HepG2 (cell line): ENCODE results near the gene SF3A2. TPM values are rescaled to one million over a fixed set of nuclear protein-coding genes. Genes with fewer than 3 reads are reported as not detected.
A peak's percentile ranks its signal among the peaks of the same experiment; 100 is the strongest.

Source experiments
- ATF6 ChIP-seq: sonication (generic); formaldehyde crosslinking; conservative IDR thresholded peaks from 2 replicates; pipeline ENCODE4 v1.4.0; 2020; ENCODE audit warnings: missing genetic modification reagents
- ATF7 ChIP-seq, 2 experiments: fragments of 450-650 bp in 1 of 2; sonication (generic) in 1 of 2; formaldehyde crosslinking in 1 of 2; IDR thresholded peaks; 2 replicates each; pipeline versions ENCODE4 v1.4.0 to v1.6.1; 2016 to 2020; ENCODE audit warnings: antibody characterized with exemption in 1 of 2, mild to moderate bottlenecking in 1 of 2, missing genetic modification reagents in 1 of 2
- CCDC6 ChIP-seq: sonication (generic); formaldehyde crosslinking; IDR thresholded peaks from 2 replicates; pipeline ENCODE4 v1.8.1; 2022; ENCODE audit warnings: mild to moderate bottlenecking, missing genetic modification reagents, moderate library complexity
- FOXK2 ChIP-seq: fragments of 450-650 bp; IDR thresholded peaks from 2 replicates; pipeline ENCODE4 v1.6.1; 2016
- FOXM1 ChIP-seq: sonication (generic); formaldehyde crosslinking; IDR thresholded peaks from 2 replicates; pipeline ENCODE4 v1.5.0; 2020; ENCODE audit warnings: missing genetic modification reagents
- GATA4 ChIP-seq: sonication (generic); IDR thresholded peaks from 2 replicates; pipeline ENCODE4 v1.6.1; 2016; ENCODE audit warnings: antibody characterized with exemption, low read depth, borderline replicate concordance
- HOXD1 ChIP-seq: sonication (generic); formaldehyde crosslinking; IDR thresholded peaks from 2 replicates; pipeline ENCODE4 v1.5.0; 2020; ENCODE audit warnings: missing genetic modification reagents
- NCOA2 ChIP-seq: sonication (generic); formaldehyde crosslinking; IDR thresholded peaks from 2 replicates; pipeline ENCODE4 v1.8.0; 2022; ENCODE audit warnings: inconsistent platforms
- NFE2L1 ChIP-seq: sonication (generic); formaldehyde crosslinking; IDR thresholded peaks from 2 replicates; pipeline ENCODE4 v1.4.0; 2020; ENCODE audit warnings: missing genetic modification reagents, mild to moderate bottlenecking, borderline replicate concordance
- PITX1 ChIP-seq: sonication (generic); formaldehyde crosslinking; IDR thresholded peaks from 2 replicates; pipeline ENCODE4 v1.5.1; 2020; ENCODE audit warnings: mild to moderate bottlenecking, missing genetic modification reagents
- REL ChIP-seq: sonication (generic); formaldehyde crosslinking; conservative IDR thresholded peaks from 2 replicates; pipeline ENCODE4 v1.8.0; 2022; ENCODE audit warnings: mild to moderate bottlenecking, missing genetic modification reagents, moderate library complexity
- RELA ChIP-seq: sonication (generic); formaldehyde crosslinking; IDR thresholded peaks from 2 replicates; pipeline ENCODE4 v1.4.0; 2020; ENCODE audit warnings: missing genetic modification reagents
- SKI ChIP-seq: fragments of 450-650 bp; IDR thresholded peaks from one replicate; pipeline ENCODE4 v1.6.1; 2018; ENCODE audit warnings: mild to moderate bottlenecking; ENCODE audit not compliant: partially characterized antibody
- SOX13 ChIP-seq, 3 experiments: fragments of 450-650 bp in 1 of 3; sonication (generic) in 1 of 3; formaldehyde crosslinking in 1 of 3; IDR thresholded peaks in 2 of 3; conservative IDR thresholded peaks in 1 of 3; 2 replicates each; pipeline versions ENCODE4 v1.5.0 to v1.6.1; 2016 to 2020; ENCODE audit warnings: antibody characterized with exemption in 1 of 3, mild to moderate bottlenecking in 1 of 3, missing compliant biosample characterization in 1 of 3, missing genetic modification reagents in 1 of 3, moderate library complexity in 1 of 3
- SRSF4 ChIP-seq: fragments of 200-400 bp; formaldehyde crosslinking; IDR thresholded peaks from one replicate; pipeline ENCODE4 v1.6.1; 2018; ENCODE audit warnings: mild to moderate bottlenecking, low read depth, low read length, moderate library complexity; ENCODE audit not compliant: poor library complexity, severe bottlenecking
- SRSF9 ChIP-seq: fragments of 200-400 bp; formaldehyde crosslinking; IDR thresholded peaks from 2 replicates; pipeline ENCODE4 v1.6.1; 2018; ENCODE audit warnings: borderline replicate concordance, mild to moderate bottlenecking, low read depth, low read length; ENCODE audit not compliant: insufficient read depth, poor library complexity, severe bottlenecking
- TARDBP ChIP-seq: sonication (generic); formaldehyde crosslinking; IDR thresholded peaks from 2 replicates; pipeline ENCODE4 v1.8.0; 2022; ENCODE audit warnings: mild to moderate bottlenecking, missing genetic modification reagents
- TIGD3 ChIP-seq: sonication (generic); formaldehyde crosslinking; IDR thresholded peaks from 2 replicates; pipeline ENCODE4 v1.5.1; 2020; ENCODE audit warnings: mild to moderate bottlenecking, missing genetic modification reagents, borderline replicate concordance
- ZNF350 ChIP-seq: sonication (generic); formaldehyde crosslinking; IDR thresholded peaks from 2 replicates; pipeline ENCODE4 v1.4.0; 2020; ENCODE audit warnings: mild to moderate bottlenecking, low read depth, missing genetic modification reagents, borderline replicate concordance
- ZNF782 ChIP-seq: sonication (generic); formaldehyde crosslinking; IDR thresholded peaks from 2 replicates; pipeline ENCODE4 v1.4.0; 2020; ENCODE audit warnings: missing genetic modification reagents, mild to moderate bottlenecking, borderline replicate concordance
- ZNF816 ChIP-seq: sonication (generic); formaldehyde crosslinking; IDR thresholded peaks from 2 replicates; pipeline ENCODE4 v1.8.0; 2022; ENCODE audit warnings: missing genetic modification reagents, mild to moderate bottlenecking, borderline replicate concordance
- polyA plus RNA-seq, 8 experiments: library from polyadenylated mRNA; depleted of rRNA in 3 of 8; stranded (reverse) in 7 of 8; unstranded in 1 of 8; fragments of >200 nt; fragmentation: Illumina TruSeq in 4 of 8; extraction: Trizol in 4 of 8; gene quantifications; 2 replicates each; pipeline versions ENCODE4 v1.2.1 to v1.2.3, GENCODE V29; 2011 to 2016; ENCODE audit warnings: low read depth in 4 of 8, missing spikeins in 1 of 8, mixed read lengths in 1 of 8; ENCODE audit not compliant: insufficient read depth in 1 of 8
- total RNA-seq, 5 experiments: library from RNA; depleted of rRNA; stranded (reverse); fragments of >200 nt; fragmentation: Illumina TruSeq; extraction: Trizol; gene quantifications; 2 replicates each; pipeline ENCODE4 v1.2.3, GENCODE V29; 2016; ENCODE audit warnings: low read depth in 1 of 5
- TF ChIP-seq, protein P1 (sequence below): sonication (generic); formaldehyde crosslinking; IDR thresholded peaks from 2 replicates; pipeline ENCODE4 v1.4.0; 2020; ENCODE audit warnings: low read depth, mild to moderate bottlenecking, missing genetic modification reagents
- TF ChIP-seq, protein P2 (sequence below): IDR thresholded peaks from 2 replicates; pipeline ENCODE4 v1.6.1; 2012; ENCODE audit warnings: low read length, improper control_type of control experiment

The SF3A2 gene
- total and polyA plus RNA-seq, 2 of the 13 experiments (the other 11 are each of a cell fraction or from before 2014, with no cell fraction given) = 8.6 to 8.8 TPM

GRCh38 chr19:2242092-2242537 lies 5.5 kb downstream of the SF3A2 start (continued):
- TF ChIP-seq SRSF9 (no peak), TARDBP (CRISPR knock-in tag) (peak; percentile 53; the same call in 1 of the 2 replicates), SRSF4 (no peak), TIGD3 (CRISPR knock-in tag) (no peak), FOXK2 (no peak), ATF6 (no peak), ZNF816 (CRISPR knock-in tag) (no peak), NCOA2 (CRISPR knock-in tag) (no peak), RELA (CRISPR knock-in tag) (no peak), CCDC6 (CRISPR knock-in tag) (no peak), ZNF350 (CRISPR knock-in tag) (no peak), HOXD1 (no peak), SOX13 (IDR thresholded peaks at IDR 0.05) (no peak), SOX13 (CRISPR knock-in tag; conservative IDR thresholded peaks at IDR 0.05 in 1 of 2, IDR thresholded peaks at IDR 0.05 in 1 of 2) (no peak), NFE2L1 (CRISPR knock-in tag) (no peak), PITX1 (CRISPR knock-in tag) (0 out of 2 replicates have a peak, but pooled peaks have one; percentile 12), REL (CRISPR knock-in tag) (no peak), SKI (no peak), ATF7 (IDR thresholded peaks at IDR 0.05) (no peak), ATF7 (CRISPR knock-in tag; IDR thresholded peaks at IDR 0.05) (no peak), ZNF782 (CRISPR knock-in tag) (no peak), FOXM1 (no peak), GATA4 (no peak)
- TF ChIP-seq, protein P1, sequence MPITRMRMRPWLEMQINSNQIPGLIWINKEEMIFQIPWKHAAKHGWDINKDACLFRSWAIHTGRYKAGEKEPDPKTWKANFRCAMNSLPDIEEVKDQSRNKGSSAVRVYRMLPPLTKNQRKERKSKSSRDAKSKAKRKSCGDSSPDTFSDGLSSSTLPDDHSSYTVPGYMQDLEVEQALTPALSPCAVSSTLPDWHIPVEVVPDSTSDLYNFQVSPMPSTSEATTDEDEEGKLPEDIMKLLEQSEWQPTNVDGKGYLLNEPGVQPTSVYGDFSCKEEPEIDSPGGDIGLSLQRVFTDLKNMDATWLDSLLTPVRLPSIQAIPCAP (CRISPR knock-in tag) = no peak
- TF ChIP-seq, protein P2, sequence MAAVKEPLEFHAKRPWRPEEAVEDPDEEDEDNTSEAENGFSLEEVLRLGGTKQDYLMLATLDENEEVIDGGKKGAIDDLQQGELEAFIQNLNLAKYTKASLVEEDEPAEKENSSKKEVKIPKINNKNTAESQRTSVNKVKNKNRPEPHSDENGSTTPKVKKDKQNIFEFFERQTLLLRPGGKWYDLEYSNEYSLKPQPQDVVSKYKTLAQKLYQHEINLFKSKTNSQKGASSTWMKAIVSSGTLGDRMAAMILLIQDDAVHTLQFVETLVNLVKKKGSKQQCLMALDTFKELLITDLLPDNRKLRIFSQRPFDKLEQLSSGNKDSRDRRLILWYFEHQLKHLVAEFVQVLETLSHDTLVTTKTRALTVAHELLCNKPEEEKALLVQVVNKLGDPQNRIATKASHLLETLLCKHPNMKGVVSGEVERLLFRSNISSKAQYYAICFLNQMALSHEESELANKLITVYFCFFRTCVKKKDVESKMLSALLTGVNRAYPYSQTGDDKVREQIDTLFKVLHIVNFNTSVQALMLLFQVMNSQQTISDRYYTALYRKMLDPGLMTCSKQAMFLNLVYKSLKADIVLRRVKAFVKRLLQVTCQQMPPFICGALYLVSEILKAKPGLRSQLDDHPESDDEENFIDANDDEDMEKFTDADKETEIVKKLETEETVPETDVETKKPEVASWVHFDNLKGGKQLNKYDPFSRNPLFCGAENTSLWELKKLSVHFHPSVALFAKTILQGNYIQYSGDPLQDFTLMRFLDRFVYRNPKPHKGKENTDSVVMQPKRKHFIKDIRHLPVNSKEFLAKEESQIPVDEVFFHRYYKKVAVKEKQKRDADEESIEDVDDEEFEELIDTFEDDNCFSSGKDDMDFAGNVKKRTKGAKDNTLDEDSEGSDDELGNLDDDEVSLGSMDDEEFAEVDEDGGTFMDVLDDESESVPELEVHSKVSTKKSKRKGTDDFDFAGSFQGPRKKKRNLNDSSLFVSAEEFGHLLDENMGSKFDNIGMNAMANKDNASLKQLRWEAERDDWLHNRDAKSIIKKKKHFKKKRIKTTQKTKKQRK = no peak
